H1 (cell line): ENCODE measurements around the gene CCDC18. TPM values are rescaled to one million over a fixed set of nuclear protein-coding genes. Genes with fewer than 3 reads are reported as not detected.

Experiments used
- CTCF ChIA-PET: fragments of 300-600 bp; sonication (Branson Sonifier 250); formaldehyde crosslinking; loops from one replicate; lab custom pipeline; 2021; ENCODE audit not compliant: partially characterized antibody; lab: Charles Lee
- POLR2A ChIA-PET: fragments of 300-600 bp; sonication (Branson Sonifier 250); formaldehyde crosslinking; loops from one replicate; lab custom pipeline; 2021; ENCODE audit warnings: inconsistent platforms; ENCODE audit not compliant: partially characterized antibody; lab: Charles Lee
- DNase-seq, 2 experiments: peaks; one replicate each; pipeline versions ENCODE4 v3.0.0 to v3.0.0-alpha.2; 2010 to 2022; ENCODE audit warnings: low spot score in 2 of 2, low read depth in 1 of 2, mixed read lengths in 1 of 2
- FAIRE-seq: peaks from 2 replicates; lab custom pipeline; 2011; peaks lifted over from hg19 to GRCh38; lab: Jason Lieb, UNC
- H2AFZ ChIP-seq: 2 replicates; pipeline ENCODE4 v1.8.1; 2012; ENCODE audit warnings: low read length, inconsistent platforms
- H2AK5ac ChIP-seq: 2 replicates; pipeline ENCODE4 v1.6.1; 2013; ENCODE audit warnings: low read depth, low read length
- H2BK120ac ChIP-seq: replicated peaks from 2 replicates; pipeline ENCODE3; 2013; ENCODE audit warnings: low read depth, low read length, inconsistent platforms
- H2BK12ac ChIP-seq: 2 replicates; pipeline ENCODE4 v1.6.1; 2013; ENCODE audit warnings: low read depth, low read length
- H2BK15ac ChIP-seq: 2 replicates; pipeline ENCODE4 v1.6.1; 2013; ENCODE audit warnings: low read length
- H2BK20ac ChIP-seq: 2 replicates; pipeline ENCODE4 v1.6.1; 2013; ENCODE audit warnings: low read length
- H2BK5ac ChIP-seq: 2 replicates; pipeline ENCODE4 v1.6.1; 2013; ENCODE audit warnings: low read depth, low read length
- H3K14ac ChIP-seq: 2 replicates; pipeline ENCODE4 v1.6.1; 2013; ENCODE audit warnings: inconsistent platforms; ENCODE audit not compliant: insufficient read length
- H3K18ac ChIP-seq: 2 replicates; pipeline ENCODE4 v1.6.1; 2013; ENCODE audit warnings: low read length; ENCODE audit errors: extremely low read depth
- H3K23ac ChIP-seq: 2 replicates; pipeline ENCODE4 v1.6.1; 2013; ENCODE audit warnings: inconsistent platforms; ENCODE audit not compliant: insufficient read length
- H3K23me2 ChIP-seq: 2 replicates; pipeline ENCODE4 v1.6.1; 2013; ENCODE audit warnings: low read depth, low read length
- H3K27ac ChIP-seq: 2 replicates; pipeline ENCODE4 v1.6.1; 2011; ENCODE audit warnings: low read depth, low read length, inconsistent platforms
- H3K27me3 ChIP-seq, 4 experiments: replicated peaks in 1 of 4; 1 replicate in 1 of 4; 2 replicates in 3 of 4; pipeline versions ENCODE4 v1.6.1 to v1.8.1; 2011 to 2013; ENCODE audit warnings: low read length in 3 of 4, mild to moderate bottlenecking in 3 of 4, inconsistent platforms in 2 of 4, mixed read lengths in 2 of 4, moderate library complexity in 1 of 4; ENCODE audit not compliant: control insufficient read depth in 3 of 4, insufficient read depth in 3 of 4; ENCODE audit errors: extremely low read depth in 1 of 4
- H3K36me3 ChIP-seq, 4 experiments: 2 replicates each; pipeline versions ENCODE4 v1.6.1 to v1.8.1; 2011 to 2013; ENCODE audit warnings: mild to moderate bottlenecking in 4 of 4, low read length in 3 of 4, moderate library complexity in 2 of 4, control low read depth in 1 of 4, inconsistent platforms in 1 of 4; ENCODE audit not compliant: insufficient read depth in 4 of 4, control insufficient read depth in 2 of 4
- H3K4ac ChIP-seq: replicated peaks from 2 replicates; pipeline ENCODE3; 2013; ENCODE audit warnings: low read length, low read depth, mixed read lengths, inconsistent platforms; ENCODE audit not compliant: insufficient read length
- H3K4me1 ChIP-seq, 4 experiments: replicated peaks in 1 of 4; 1 replicate in 1 of 4; 2 replicates in 3 of 4; pipeline versions ENCODE4 v1.6.1 to v1.8.1; 2011 to 2013; ENCODE audit warnings: low read length in 3 of 4, inconsistent platforms in 2 of 4, mixed read lengths in 1 of 4; ENCODE audit not compliant: insufficient read depth in 4 of 4, control insufficient read depth in 3 of 4
- H3K4me2 ChIP-seq, 2 experiments: 2 replicates each; pipeline versions ENCODE4 v1.6.1 to v1.8.1; 2011 to 2013; ENCODE audit warnings: low read depth in 2 of 2, low read length in 2 of 2, control low read depth in 1 of 2, inconsistent platforms in 1 of 2, mild to moderate bottlenecking in 1 of 2; ENCODE audit not compliant: insufficient read depth in 1 of 2
- H3K4me3 ChIP-seq, 4 experiments: fragments of 200-600, 300-600 bp in 1 of 4; sonication (generic), shearing (Covaris generic), sonication (Bioruptor Twin) in 1 of 4; 2 replicates each; pipeline versions ENCODE4 v1.5.1 to v1.8.1; 2011 to 2016; ENCODE audit warnings: low read length in 4 of 4, low read depth in 3 of 4, control low read depth in 2 of 4, inconsistent platforms in 2 of 4, mild to moderate bottlenecking in 2 of 4, mixed read lengths in 1 of 4, moderate library complexity in 1 of 4; ENCODE audit not compliant: insufficient read depth in 2 of 4; ENCODE audit errors: extremely low read depth in 1 of 4
- H3K56ac ChIP-seq: replicated peaks from 2 replicates; pipeline ENCODE3; 2013; ENCODE audit warnings: low read depth, mild to moderate bottlenecking, mixed read lengths, low read length, inconsistent platforms; ENCODE audit not compliant: insufficient read length
- H3K79me1 ChIP-seq: 2 replicates; pipeline ENCODE4 v1.6.1; 2013; ENCODE audit warnings: low read depth, low read length, control low read depth
- H3K79me2 ChIP-seq, 2 experiments: 2 replicates each; pipeline versions ENCODE4 v1.6.1 to v1.8.1; 2012 to 2013; ENCODE audit warnings: low read length in 2 of 2, mild to moderate bottlenecking in 2 of 2, inconsistent platforms in 1 of 2; ENCODE audit not compliant: insufficient read depth in 2 of 2, control insufficient read depth in 1 of 2
- H3K9ac ChIP-seq, 4 experiments: replicated peaks in 1 of 4; 1 replicate in 1 of 4; 2 replicates in 3 of 4; pipeline versions ENCODE4 v1.6.1 to v1.8.1; 2011 to 2013; ENCODE audit warnings: low read depth in 3 of 4, low read length in 3 of 4, control low read depth in 2 of 4, mild to moderate bottlenecking in 2 of 4, moderate library complexity in 2 of 4, inconsistent platforms in 1 of 4; ENCODE audit errors: extremely low read depth in 1 of 4
- H3K9me3 ChIP-seq, 2 experiments: 2 replicates each; pipeline versions ENCODE4 v1.6.1 to v1.8.1; 2012 to 2013; ENCODE audit warnings: mild to moderate bottlenecking in 2 of 2, moderate library complexity in 2 of 2, control low read depth in 1 of 2, inconsistent platforms in 1 of 2, low read depth in 1 of 2, low read length in 1 of 2, mixed read lengths in 1 of 2; ENCODE audit not compliant: insufficient read depth in 2 of 2
- H4K20me1 ChIP-seq, 2 experiments: replicated peaks in 1 of 2; 2 replicates each; pipeline versions ENCODE3 to v1.8.1; 2011 to 2013; ENCODE audit warnings: inconsistent platforms in 2 of 2, low read length in 2 of 2, mild to moderate bottlenecking in 1 of 2; ENCODE audit not compliant: insufficient read depth in 2 of 2, control insufficient read depth in 1 of 2
- H4K5ac ChIP-seq: 2 replicates; pipeline ENCODE4 v1.6.1; 2013; ENCODE audit warnings: low read length, low read depth, mixed read lengths, inconsistent platforms; ENCODE audit not compliant: insufficient read length
- H4K8ac ChIP-seq: 2 replicates; pipeline ENCODE4 v1.8.0; 2013; ENCODE audit warnings: mild to moderate bottlenecking, moderate library complexity, low read length, inconsistent platforms; ENCODE audit not compliant: insufficient read depth; ENCODE audit errors: extremely low read depth
- H4K91ac ChIP-seq: replicated peaks from 2 replicates; pipeline ENCODE3; 2013; ENCODE audit warnings: low read length, mixed read lengths, inconsistent platforms; ENCODE audit not compliant: insufficient read length
- CBX5 ChIP-seq: fragments of 300-800, 300-1000 bp; sonication (generic); IDR thresholded peaks from 2 replicates; pipeline ENCODE4 v1.7.1; 2016; ENCODE audit warnings: antibody characterized with exemption, low read length, low read depth
- CHD2 ChIP-seq: IDR thresholded peaks from 2 replicates; pipeline ENCODE4 v1.6.1; 2012; ENCODE audit warnings: low read length, improper control_type of control experiment
- GABPA ChIP-seq: IDR thresholded peaks from 2 replicates; pipeline ENCODE4 v1.6.1; 2011; ENCODE audit warnings: mild to moderate bottlenecking, low read length, moderate library complexity, borderline replicate concordance; ENCODE audit not compliant: insufficient read depth
- GTF2F1 ChIP-seq: IDR thresholded peaks from 2 replicates; pipeline ENCODE4 v1.6.1; 2012; ENCODE audit warnings: low read depth, low read length, improper control_type of control experiment, borderline replicate concordance
- RAD21 ChIP-seq, 2 experiments: IDR thresholded peaks in 1 of 2; conservative IDR thresholded peaks in 1 of 2; 2 replicates each; pipeline ENCODE4 v1.6.1; 2011; ENCODE audit warnings: low read depth in 2 of 2, low read length in 2 of 2, improper control_type of control experiment in 1 of 2, inconsistent platforms in 1 of 2, mild to moderate bottlenecking in 1 of 2, moderate library complexity in 1 of 2
- SRF ChIP-seq: IDR thresholded peaks from 2 replicates; pipeline ENCODE4 v1.6.1; 2011; ENCODE audit warnings: mild to moderate bottlenecking, low read depth, low read length, moderate library complexity
- TCF12 ChIP-seq: IDR thresholded peaks from 2 replicates; pipeline ENCODE4 v1.6.1; 2011; ENCODE audit warnings: low read depth, mild to moderate bottlenecking, low read length
- whole genome bisulfite sequencing, 2 experiments: shearing (Covaris generic) in 1 of 2; methylation state at CpG; one replicate each; pipeline versions ENCODE4 v1.1.6 to v1.1.7; 2013 to 2015; ENCODE audit warnings: low lambda C conversion rate in 2 of 2, mixed read lengths in 2 of 2, inconsistent platforms in 1 of 2, low coverage in 1 of 2, missing lambda C conversion rate in 1 of 2; ENCODE audit not compliant: insufficient replicate concordance in 2 of 2, insufficient coverage in 1 of 2, insufficient read length in 1 of 2; ENCODE audit errors: extremely low coverage in 1 of 2, missing lambda C conversion rate in 1 of 2; 5-methylcytosine and 5-hydroxymethylcytosine counted together
- polyA plus RNA-seq, 7 experiments: library from polyadenylated mRNA; depleted of rRNA in 3 of 7; stranded (reverse) in 5 of 7; unstranded in 2 of 7; fragments of >200 nt in 5 of 7; fragments of 200-250 nt in 2 of 7; gene quantifications; 1 replicate in 5 of 7; 2 replicates in 1 of 7; 4 replicates in 1 of 7; pipeline versions ENCODE4 v1.2.1 to v1.2.3, GENCODE V29; 2011 to 2013; ENCODE audit warnings: missing spikeins in 2 of 7, mixed read lengths in 2 of 7
- total RNA-seq: library from RNA; stranded (reverse); fragmentation: NEBNext Ultra II Directional; extraction: Animal tissue kit (Norgen Biotek cat#: 25700); gene quantifications from 2 replicates; pipeline ENCODE4 v1.2.1, GENCODE V29; 2021
- TF ChIP-seq, protein P1 (sequence below), 3 experiments: IDR thresholded peaks; 1 replicate in 2 of 3; 2 replicates in 1 of 3; pipeline versions ENCODE4 v1.5.1 to v1.6.1; 2011; ENCODE audit warnings: low read length in 3 of 3, mild to moderate bottlenecking in 3 of 3, inconsistent platforms in 2 of 3, low read depth in 1 of 3, moderate library complexity in 1 of 3; ENCODE audit not compliant: insufficient read depth in 1 of 3; ENCODE audit errors: control extremely low read depth in 1 of 3

Gene CCDC18
- total and polyA plus RNA-seq, 2 of the 8 experiments (the other 6 are each of a cell fraction or from before 2014, with no cell fraction given) = 3.0 to 21.2 TPM

- Histone ChIP-seq H3K4me3 (no peak overlapping the region), H2AK5ac (no peak overlapping the region), H4K5ac (no peak overlapping the region), H3K23me2 (no peaks in the 10 kb centered on the region; the same call in 1 of the 2 replicates), H4K8ac (no peak overlapping the region), H2BK20ac (no peak overlapping the region), H3K36me3 (no peaks in the 10 kb centered on the region), H3K18ac (no peak overlapping the region), H4K91ac (no peak overlapping the region), H2BK5ac (no peak overlapping the region)
- TF ChIP-seq TCF12 (no peak), CHD2 (0 out of 2 replicates have a peak, but pooled peaks have one; percentile 24), CBX5 (no peak), GABPA (no peak), GTF2F1 (0 out of 2 replicates have a peak, but pooled peaks have one; percentile 5), SRF (no peak), RAD21 (IDR thresholded peaks at IDR 0.05 in 1 of 2, conservative IDR thresholded peaks at IDR 0.05 in 1 of 2; ENCODE audit: low read depth in 2 of 2, low read length in 2 of 2) (peak; percentile 91)
- TF ChIP-seq, protein P1, sequence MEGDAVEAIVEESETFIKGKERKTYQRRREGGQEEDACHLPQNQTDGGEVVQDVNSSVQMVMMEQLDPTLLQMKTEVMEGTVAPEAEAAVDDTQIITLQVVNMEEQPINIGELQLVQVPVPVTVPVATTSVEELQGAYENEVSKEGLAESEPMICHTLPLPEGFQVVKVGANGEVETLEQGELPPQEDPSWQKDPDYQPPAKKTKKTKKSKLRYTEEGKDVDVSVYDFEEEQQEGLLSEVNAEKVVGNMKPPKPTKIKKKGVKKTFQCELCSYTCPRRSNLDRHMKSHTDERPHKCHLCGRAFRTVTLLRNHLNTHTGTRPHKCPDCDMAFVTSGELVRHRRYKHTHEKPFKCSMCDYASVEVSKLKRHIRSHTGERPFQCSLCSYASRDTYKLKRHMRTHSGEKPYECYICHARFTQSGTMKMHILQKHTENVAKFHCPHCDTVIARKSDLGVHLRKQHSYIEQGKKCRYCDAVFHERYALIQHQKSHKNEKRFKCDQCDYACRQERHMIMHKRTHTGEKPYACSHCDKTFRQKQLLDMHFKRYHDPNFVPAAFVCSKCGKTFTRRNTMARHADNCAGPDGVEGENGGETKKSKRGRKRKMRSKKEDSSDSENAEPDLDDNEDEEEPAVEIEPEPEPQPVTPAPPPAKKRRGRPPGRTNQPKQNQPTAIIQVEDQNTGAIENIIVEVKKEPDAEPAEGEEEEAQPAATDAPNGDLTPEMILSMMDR (IDR thresholded peaks at IDR 0.05; ENCODE audit: control extremely low read depth in 1 of 3, insufficient read depth in 1 of 3, low read depth in 1 of 3, low read length in 3 of 3) = peak in 2 of 3 experiments; percentile 61 to 87; a peak in 2 of 4 replicates
- TF ChIP-seq, all 59 proteins: peak for 4
- H3K27ac ChIP-seq = no peak overlapping the region
- ChIA-PET POLR2A (interaction anchor here (0.6 to 2.7 kb wide), 5 partner anchors 24 to 274 kb away, joined by 3 to 9 read pairs (median 3); partner anchors contain the start of genes DR1 and FNBP1L), CTCF (interaction anchor here (0.6 to 2.7 kb wide), 67 partner anchors 9 to 575 kb away, joined by 3 to 34 read pairs (median 4); partner anchors contain the start of genes DR1 and FNBP1L)
- no peak overlapping the region for H3K14ac ChIP-seq
- no peak overlapping the region for H2BK120ac ChIP-seq
- no peak overlapping the region for H3K23ac ChIP-seq
- H3K27me3 ChIP-seq = no peaks in the 10 kb centered on the region
- 21% methylated on average over 2 of the region's 2 CpGs; no CpG with 5 or more reads in 1 of the 2 experiments for WGBS, 2 experiments
- H3K4ac ChIP-seq = no peak overlapping the region
- H2BK12ac ChIP-seq = no peak overlapping the region
- no peaks in the 10 kb centered on the region for H3K9me3 ChIP-seq
- no peak overlapping the region for H3K56ac ChIP-seq
- no peaks in the 10 kb centered on the region for H4K20me1 ChIP-seq
- no peaks in the 10 kb centered on the region for H3K79me1 ChIP-seq
- FAIRE-seq (peak; percentile 78), DNase-seq (no peak)
- H2AFZ ChIP-seq = no peak overlapping the region
- peaks cover 0 to 2% (median 0%) of the 10 kb centered on the region in 4 experiments; a peak in 1 of 7 replicates for H3K4me1 ChIP-seq
- H3K4me2 ChIP-seq = no peak overlapping the region
- no peak overlapping the region for H2BK15ac ChIP-seq
- no peaks in the 10 kb centered on the region for H3K79me2 ChIP-seq
- no peak overlapping the region for H3K9ac ChIP-seq
Measured at GRCh38 chr1:93304716-93305138, 124.2 kb downstream of the CCDC18 start.
